Measurements from ENCODE around the gene TMEM178B. TPM values are rescaled to one million over a fixed set of nuclear protein-coding genes. Genes with fewer than 3 reads are reported as not detected.
A peak's percentile ranks its signal among the peaks of the same experiment; 100 is the strongest.

Gene TMEM178B
- total and polyA plus RNA-seq, 2 experiments from 2014 or later = 0.39 to 0.46 TPM

GRCh38 chr7:141039376-141039775, 34.5 kb upstream of the TMEM178B start:
- Histone ChIP-seq H3K9me3 (ENCODE audit: low read depth) (no peaks in the 10 kb centered on the region), H3K36me3 (no peaks in the 10 kb centered on the region), H3K27me3 (no peaks in the 10 kb centered on the region), H3K4me3 (no peak overlapping the region), H3K27ac (no peak overlapping the region), H3K4me1 (ENCODE audit: low read depth) (no peaks in the 10 kb centered on the region)
- no peak for TF ChIP-seq CTCF (IDR thresholded peaks at IDR 0.05; ENCODE audit: low read depth, low read length)
- DNase-seq (ENCODE audit: low read depth in 1 of 2, low spot score in 1 of 2) = no peak

- no peak for TF ChIP-seq CTCF (IDR thresholded peaks at IDR 0.05; ENCODE audit: low read depth, low read length)
- H3K9me3 ChIP-seq (ENCODE audit: low read depth) = no peaks in the 10 kb centered on the region
- no peaks in the 10 kb centered on the region for H3K4me1 ChIP-seq (ENCODE audit: low read depth)
- DNase-seq (ENCODE audit: low read depth in 1 of 2, low spot score in 1 of 2) = no peak
- no peak overlapping the region for H3K27ac ChIP-seq
- no peak overlapping the region for H3K4me3 ChIP-seq
- H3K36me3 ChIP-seq = no peaks in the 10 kb centered on the region
- no peaks in the 10 kb centered on the region for H3K27me3 ChIP-seq
These were observed 31.4 kb upstream of the TMEM178B start for GRCh38 chr7:141042222-141043193.

- no peak for DNase-seq (ENCODE audit: low read depth in 1 of 2, low spot score in 1 of 2)
- Histone ChIP-seq H3K27me3 (no peaks in the 10 kb centered on the region), H3K4me3 (no peak overlapping the region), H3K27ac (no peak overlapping the region), H3K4me1 (ENCODE audit: low read depth) (no peaks in the 10 kb centered on the region), H3K9me3 (ENCODE audit: low read depth) (no peaks in the 10 kb centered on the region), H3K36me3 (no peaks in the 10 kb centered on the region)
- TF ChIP-seq CTCF (IDR thresholded peaks at IDR 0.05; ENCODE audit: low read depth, low read length) = no peak
These were observed 30.2 kb upstream of the TMEM178B start for GRCh38 chr7:141043616-141044015.

- no peaks in the 10 kb centered on the region for H3K9me3 ChIP-seq (ENCODE audit: low read depth)
- H3K4me1 ChIP-seq (ENCODE audit: low read depth) = no peaks in the 10 kb centered on the region
- no peak for TF ChIP-seq CTCF (IDR thresholded peaks at IDR 0.05; ENCODE audit: low read depth, low read length)
- H3K27me3 ChIP-seq = no peaks in the 10 kb centered on the region
- no peak for DNase-seq (ENCODE audit: low read depth in 1 of 2, low spot score in 1 of 2)
- no peaks in the 10 kb centered on the region for H3K36me3 ChIP-seq
- no peak overlapping the region for H3K27ac ChIP-seq
- no peak overlapping the region for H3K4me3 ChIP-seq
These were observed 28.6 kb upstream of the TMEM178B start for GRCh38 chr7:141045126-141045841.

- Histone ChIP-seq H3K27me3 (no peaks in the 10 kb centered on the region), H3K4me1 (ENCODE audit: low read depth) (no peaks in the 10 kb centered on the region), H3K36me3 (no peaks in the 10 kb centered on the region), H3K9me3 (ENCODE audit: low read depth) (no peaks in the 10 kb centered on the region), H3K27ac (no peak overlapping the region), H3K4me3 (no peak overlapping the region)
- TF ChIP-seq CTCF (IDR thresholded peaks at IDR 0.05; ENCODE audit: low read depth, low read length) = no peak
- peak in 1 of 2 donors; percentile 0 for DNase-seq (ENCODE audit: low read depth in 1 of 2, low spot score in 1 of 2)
These were observed 27.8 kb upstream of the TMEM178B start for GRCh38 chr7:141045842-141046620.

Measured in cardiac muscle cell (in vitro differentiated cells and primary cell).